ENCODE measurements around the gene TMEM129. TPM values are rescaled to one million over a fixed set of nuclear protein-coding genes. Genes with fewer than 3 reads are reported as not detected.

TMEM129 gene
- total and polyA plus RNA-seq, 10 of the 15 experiments (the other 5 are each of a cell fraction or from before 2014, with no cell fraction given), result 0.19 to 24.9 (median 13.2) TPM

- intact Hi-C loops (cut with micrococcal nuclease; ENCODE audit: unreplicated experiment), result no loop called here
- Histone ChIP-seq H3K79me2 (ENCODE audit: control insufficient read depth, insufficient read depth, low read length) (no peaks in the 10 kb centered on the region), H3K36me3 (ENCODE audit: control insufficient read depth in 2 of 2, insufficient read depth in 2 of 2, low read length in 1 of 2) (no peaks in the 10 kb centered on the region), H3K9ac (ENCODE audit: control insufficient read depth, insufficient read depth, low read length) (no peak overlapping the region), H3K4me2 (ENCODE audit: control insufficient read depth, insufficient read depth) (no peak overlapping the region), H3K27me3 (replicated peaks in 1 of 2; ENCODE audit: control insufficient read depth in 2 of 2, insufficient read depth in 2 of 2, low read length in 1 of 2) (no peaks in the 10 kb centered on the region), H3K9me3 (replicated peaks; ENCODE audit: control insufficient read depth, insufficient read depth, low read length) (no peaks in the 10 kb centered on the region), H3K27ac (ENCODE audit: control insufficient read depth, insufficient read depth) (no peak overlapping the region), H3K4me1 (ENCODE audit: control insufficient read depth, insufficient read depth, low read length) (no peaks in the 10 kb centered on the region), H4K20me1 (ENCODE audit: control insufficient read depth, insufficient read depth) (no peaks in the 10 kb centered on the region), H3K4me3 (no peak overlapping the region), H2AFZ (ENCODE audit: control insufficient read depth, low read depth, low read length) (no peak overlapping the region)
- FAIRE-seq, result no peak
- SMC1A ChIA-PET (ENCODE audit: uncharacterized antibody, unreplicated experiment), result no interaction called here
- TF ChIP-seq MTA3 (IDR thresholded peaks at IDR 0.05; ENCODE audit: borderline replicate concordance, low read length) (no peak), BHLHE40 (IDR thresholded peaks at IDR 0.05; ENCODE audit: borderline replicate concordance in 1 of 2, low read depth in 2 of 2, low read length in 1 of 2) (no peak), FOXK2 (IDR thresholded peaks at IDR 0.05) (no peak), POLR2AphosphoS2 (IDR thresholded peaks at IDR 0.05; ENCODE audit: low read depth, low read length) (no peak), SIX5 (IDR thresholded peaks at IDR 0.05; ENCODE audit: low read depth, low read length, severe bottlenecking) (no peak), BRCA1 (IDR thresholded peaks at IDR 0.05; ENCODE audit: low read depth, low read length) (no peak), SPI1 (IDR thresholded peaks at IDR 0.05; ENCODE audit: borderline replicate concordance, insufficient read depth, low read depth, low read length) (no peak), NFIC (IDR thresholded peaks at IDR 0.05; ENCODE audit: low read depth, low read length) (no peak), ZBTB11 (CRISPR knock-in tag; IDR thresholded peaks at IDR 0.05) (no peak), ZNF217 (IDR thresholded peaks at IDR 0.05) (no peak), ATF7 (IDR thresholded peaks at IDR 0.05; ENCODE audit: low read depth) (no peak), ZSCAN29 (IDR thresholded peaks at IDR 0.05) (no peak), RCOR1 (conservative IDR thresholded peaks at IDR 0.05; ENCODE audit: low read depth, low read length) (no peak), ZZZ3 (IDR thresholded peaks at IDR 0.05; ENCODE audit: control insufficient read depth, insufficient read length, low read depth) (no peak), HSF1 (IDR thresholded peaks at IDR 0.05; ENCODE audit: low read depth, low read length) (no peak), POU2F2 (IDR thresholded peaks at IDR 0.05; ENCODE audit: borderline replicate concordance, low read depth, low read length) (no peak), IKZF2 (IDR thresholded peaks at IDR 0.05) (no peak)
- in situ Hi-C loops (cut with MboI), result no loop called here
- ATAC-seq, result no peak
- RAD21 ChIA-PET (ENCODE audit: unreplicated experiment), result interaction anchor here (1.8 kb wide), 1 partner anchor 147 kb away, joined by 7 read pairs; no protein-coding TSS in a partner anchor
- CTCF ChIA-PET, result interaction anchor here (1.8 to 2.5 kb wide), 2 partner anchors 58 to 147 kb away, joined by 8 to 11 read pairs; no protein-coding TSS in a partner anchor
- POLR2A ChIA-PET, result interaction anchor here (0.8 kb wide), 1 partner anchor 149 kb away, joined by 4 read pairs; no protein-coding TSS in a partner anchor
- 38% methylated on average over 8 of the region's 8 CpGs for WGBS (ENCODE audit: insufficient coverage, insufficient replicate concordance, low lambda C conversion rate, missing lambda C conversion rate)
- BruUV-seq (replicated peaks), result no TSS peak
- no peak for DNase-seq (ENCODE audit: low read depth, low spot score)
Measured at GRCh38 chr4:1751919-1752283, 30.8 kb upstream of the TMEM129 start.

Data from GM12878 (cell line).